GM08714 (cell line): ENCODE measurements around the gene DND1.

ENCODE experiments used
- H3K4me3 ChIP-seq: fragments of 200-500 bp; sonication (Bioruptor generic); 2 replicates; pipeline ENCODE4 v1.5.1; 2014; ENCODE audit warnings: mild to moderate bottlenecking, low read length, inconsistent platforms
- ZNF274 ChIP-seq: IDR thresholded peaks from 2 replicates; pipeline ENCODE4 v1.6.1; 2012; ENCODE audit warnings: mild to moderate bottlenecking, low read depth, low read length

DND1 gene

DNA sequence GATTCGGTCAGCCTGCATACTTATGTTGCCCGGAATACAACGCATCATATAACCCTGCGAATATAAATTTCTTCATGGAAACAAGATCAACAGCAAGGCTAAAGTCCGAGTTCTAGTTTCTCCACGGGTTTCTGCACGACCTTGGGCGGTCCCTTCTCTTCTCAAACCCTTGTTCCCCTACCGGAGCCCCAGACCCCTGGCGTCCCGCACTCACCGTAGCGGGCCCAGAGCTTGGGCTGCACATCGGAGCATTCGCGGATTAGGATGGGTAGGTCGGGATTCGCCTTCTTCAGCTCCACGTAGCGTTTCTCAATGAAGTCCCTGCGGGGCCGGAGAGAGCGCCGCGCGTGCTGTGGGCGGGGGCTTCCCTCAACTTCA is 26.3 kb downstream of the DND1 start:
- H3K4me3 ChIP-seq: peak overlapping the region; percentile 87
- TF ChIP-seq ZNF274: no peak

DNA sequence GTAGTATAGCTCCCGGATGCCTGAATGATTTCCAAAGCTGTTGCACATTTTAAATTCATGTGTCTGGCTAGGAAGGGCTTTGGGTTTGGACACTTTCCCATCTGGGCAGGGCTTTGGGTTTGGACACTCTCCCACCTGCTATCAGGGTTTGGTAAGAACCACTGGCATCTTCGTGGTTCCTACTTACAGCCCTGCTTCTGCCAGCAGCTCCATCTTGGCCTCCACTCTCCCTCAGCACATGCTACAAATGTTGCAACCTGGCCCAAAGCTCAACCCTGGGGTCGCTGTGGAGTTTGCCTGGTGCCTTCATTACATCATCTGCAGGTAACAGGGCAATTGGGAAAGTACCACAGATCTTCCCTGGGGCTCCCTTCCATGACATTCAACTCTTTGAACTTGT is 30.7 kb downstream of the DND1 start:
- TF ChIP-seq ZNF274: no peak
- H3K4me3 ChIP-seq: no peak overlapping the region

DNA sequence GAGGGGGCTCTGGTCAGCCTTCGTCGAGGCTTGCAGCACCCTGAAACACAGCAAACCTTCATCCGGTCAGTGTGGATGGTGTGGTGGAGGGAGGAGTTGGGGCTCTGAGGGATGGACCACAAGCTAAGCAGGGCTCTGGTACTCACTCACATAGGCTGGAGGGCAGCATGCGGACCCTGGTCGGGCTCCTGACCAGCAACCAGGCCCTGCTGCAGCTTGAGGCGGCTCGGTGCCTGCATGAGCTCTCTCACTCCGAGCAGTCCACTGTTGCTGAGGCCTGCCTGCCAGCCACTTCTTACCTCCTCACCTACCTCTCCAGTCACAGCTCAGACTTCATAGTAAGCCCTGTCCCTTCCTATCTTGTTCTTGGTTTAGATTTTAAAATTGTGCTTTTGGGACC is 31.7 kb downstream of the DND1 start:
- no peak overlapping the region for H3K4me3 ChIP-seq
- TF ChIP-seq ZNF274: no peak

DNA sequence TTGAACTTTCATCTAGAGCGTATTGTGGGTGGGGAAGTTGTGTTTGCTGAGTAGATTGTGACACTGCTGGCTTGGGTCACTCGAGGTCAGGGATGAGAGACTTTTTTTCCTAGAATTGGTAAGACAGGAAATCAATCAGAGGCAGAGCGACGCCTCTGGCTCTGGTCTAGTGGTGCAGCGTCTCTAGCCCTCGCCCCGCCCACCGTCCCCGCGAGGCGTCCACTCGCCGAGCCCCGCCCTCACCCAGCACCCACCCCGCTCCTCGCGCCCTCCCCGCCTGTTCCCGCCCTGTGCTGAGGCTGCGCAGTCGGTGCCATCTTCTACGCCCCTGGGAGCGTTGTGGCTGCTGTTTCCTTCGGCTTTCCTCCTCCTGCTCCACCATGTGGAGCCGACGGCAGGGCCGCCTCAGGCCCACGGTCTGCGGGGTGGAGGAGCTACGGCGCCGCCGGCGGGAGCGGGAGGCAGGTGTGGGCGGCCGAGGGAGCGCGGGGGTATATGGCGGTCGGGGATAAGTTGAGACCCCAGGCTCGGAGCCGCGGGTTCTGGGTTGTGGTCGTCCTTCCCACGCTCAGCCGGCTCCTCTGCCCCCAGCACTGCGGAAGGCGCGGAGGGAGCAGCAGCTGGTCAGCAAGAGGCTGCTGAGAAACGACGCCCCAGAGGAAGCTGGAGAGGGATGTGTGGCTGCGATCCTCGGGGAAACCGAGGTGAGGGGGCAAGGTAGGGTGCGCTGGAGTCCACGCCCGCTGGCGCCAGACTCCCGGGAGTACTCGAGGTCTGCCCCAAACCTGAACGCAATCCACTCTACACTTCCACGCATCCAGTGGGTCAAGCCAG is 34.0 kb downstream of the DND1 start, which contains the start of gene TMCO6:
Gene TMCO6, plus strand, starts transcription at position 304 of the 834 bp plus-strand sequence. Its CDS starts 77 bp downstream, at position 381.
- H3K4me3 ChIP-seq: peak within 1 kb of the TSS; percentile 73
- TF ChIP-seq ZNF274: no peak

DNA sequence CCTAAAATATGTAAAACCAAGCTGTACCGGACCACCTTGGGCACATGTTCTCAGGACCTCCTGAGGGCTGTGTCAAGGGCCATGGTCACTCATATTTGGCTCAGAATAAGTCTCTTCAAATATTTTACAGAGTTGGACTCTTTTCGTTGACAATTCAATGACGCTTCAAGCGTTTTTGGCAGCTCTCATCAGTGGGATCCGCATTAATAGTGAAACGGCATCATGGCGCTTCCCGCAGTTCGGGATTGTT is 34.6 kb downstream of the DND1 start:
- peak overlapping the region; percentile 53; the same call in 1 of the 2 replicates for H3K4me3 ChIP-seq

DNA sequence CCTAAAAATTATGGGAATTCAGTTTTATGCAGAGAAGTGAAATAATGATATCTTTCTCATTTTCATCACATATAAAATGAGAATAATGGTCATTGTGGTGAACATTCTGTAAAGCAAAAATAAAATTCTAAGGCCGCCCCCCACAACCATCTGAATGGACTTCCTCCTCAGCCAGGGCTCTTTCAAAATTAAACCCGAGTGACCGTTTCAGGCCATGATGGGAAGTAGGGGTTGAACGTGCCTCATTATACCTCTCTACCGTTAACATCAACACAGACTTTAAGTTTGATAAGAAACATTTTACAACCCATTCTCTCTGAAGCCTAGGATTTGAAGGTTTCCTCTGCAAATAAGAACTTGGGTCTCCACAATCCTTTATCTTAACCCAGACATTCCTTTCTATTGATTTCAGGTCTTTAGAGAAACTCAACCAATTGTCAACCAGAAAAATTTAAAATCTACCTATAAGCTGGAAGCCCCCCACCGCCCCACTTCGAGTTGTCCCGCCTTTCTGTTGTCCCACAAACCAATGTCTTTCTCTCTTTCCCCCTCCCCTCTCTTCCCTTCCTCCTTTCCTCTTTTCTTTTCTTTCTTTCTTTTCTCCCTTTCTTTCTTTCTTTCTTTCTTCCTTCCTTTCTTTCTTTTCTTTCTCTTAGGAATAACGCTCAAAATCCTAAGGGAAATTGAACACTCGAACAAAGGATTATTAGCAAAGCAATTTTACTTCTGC is 35.8 kb downstream of the DND1 start:
- no peak overlapping the region for H3K4me3 ChIP-seq
- TF ChIP-seq ZNF274: no peak

DNA sequence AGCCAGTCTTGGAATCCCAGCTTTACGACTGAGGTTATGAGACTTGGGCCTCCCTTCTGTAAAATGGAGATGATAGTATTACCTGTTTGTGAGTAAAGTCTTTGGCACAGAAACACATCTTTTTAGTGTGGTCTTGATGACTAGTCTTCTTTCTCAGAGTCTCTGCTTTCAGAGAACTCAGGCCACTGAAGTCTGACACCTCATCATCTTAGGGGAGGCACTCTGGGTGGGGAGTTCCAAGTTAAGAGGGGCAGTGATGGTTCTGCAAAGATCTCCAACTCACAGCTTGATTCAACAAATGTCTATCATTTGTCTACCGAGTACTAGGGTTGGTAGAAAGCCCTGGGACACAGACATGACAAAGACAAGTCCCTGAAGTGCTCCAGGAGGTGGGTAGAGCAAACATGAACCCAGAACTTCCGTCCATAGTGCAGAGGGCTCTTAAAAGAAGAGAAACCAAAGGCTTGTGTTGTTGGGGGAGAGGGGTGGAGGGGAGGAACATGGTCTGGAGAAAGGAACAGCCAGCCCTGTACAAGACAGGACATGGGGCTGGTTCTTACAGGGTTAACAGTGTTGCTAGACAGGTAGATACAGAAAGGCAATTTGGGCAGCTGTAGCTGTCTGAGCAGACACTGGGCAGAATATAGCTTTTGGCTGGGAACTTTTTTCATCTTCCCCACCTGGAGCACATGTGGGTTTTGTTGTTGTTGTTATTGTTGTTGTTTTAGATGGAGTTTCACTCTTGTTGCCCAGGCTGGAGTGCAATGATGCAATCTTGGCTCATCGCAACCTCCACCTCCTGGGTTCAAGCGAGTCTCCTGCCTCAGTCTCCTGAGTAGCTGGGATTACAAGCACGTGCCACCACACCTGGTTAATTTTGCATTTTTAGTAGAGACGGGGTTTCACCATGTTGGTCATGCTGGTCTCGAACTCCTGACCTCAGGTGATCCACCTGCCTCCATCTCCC is 37.8 kb downstream of the DND1 start:
- no peak for TF ChIP-seq ZNF274
- H3K4me3 ChIP-seq: no peak overlapping the region

DNA sequence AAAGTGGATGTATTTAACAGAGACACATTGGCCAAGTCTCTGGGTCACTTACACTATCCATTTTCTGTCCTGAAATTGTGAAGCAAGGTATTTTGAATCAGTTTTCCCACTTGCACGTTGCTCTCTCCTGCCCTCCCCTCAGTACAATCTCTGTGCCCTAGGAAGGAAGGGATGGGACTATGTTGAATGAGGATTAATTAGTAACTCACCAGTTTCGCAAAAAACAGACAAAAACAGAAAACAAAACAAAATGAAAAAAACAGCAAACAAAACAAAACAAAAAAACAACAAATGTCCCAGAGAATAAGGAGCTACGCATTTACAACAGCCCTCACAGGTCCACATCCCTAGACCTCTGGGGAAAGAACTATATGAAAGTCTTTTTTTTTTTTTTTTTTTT is 39.3 kb downstream of the DND1 start:
- no peak for TF ChIP-seq ZNF274

DNA sequence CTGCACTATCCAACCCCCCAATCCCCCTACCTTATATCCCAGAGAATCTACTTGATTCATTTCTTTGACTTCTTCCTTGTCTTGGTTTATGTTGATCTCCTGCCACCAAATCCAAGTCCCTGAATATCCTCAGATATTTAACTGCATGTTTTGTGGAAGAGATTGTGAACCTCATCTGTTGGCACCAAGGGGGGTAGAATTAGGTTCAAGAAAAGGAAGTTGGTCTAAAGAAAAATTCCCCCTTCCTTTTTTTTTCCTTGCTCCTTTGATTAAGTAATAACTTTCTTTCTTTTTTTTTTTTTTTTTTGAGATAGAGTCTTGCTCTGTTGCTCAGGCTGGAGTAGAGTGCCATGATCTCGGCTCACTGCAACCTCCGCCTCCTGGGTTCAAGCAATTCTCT is 39.9 kb downstream of the DND1 start:
- no peak for TF ChIP-seq ZNF274
- H3K4me3 ChIP-seq: no peak overlapping the region

More for the DNA sequence above, 39.3 kb downstream of the DND1 start:
- no peak overlapping the region for H3K4me3 ChIP-seq

DNA sequence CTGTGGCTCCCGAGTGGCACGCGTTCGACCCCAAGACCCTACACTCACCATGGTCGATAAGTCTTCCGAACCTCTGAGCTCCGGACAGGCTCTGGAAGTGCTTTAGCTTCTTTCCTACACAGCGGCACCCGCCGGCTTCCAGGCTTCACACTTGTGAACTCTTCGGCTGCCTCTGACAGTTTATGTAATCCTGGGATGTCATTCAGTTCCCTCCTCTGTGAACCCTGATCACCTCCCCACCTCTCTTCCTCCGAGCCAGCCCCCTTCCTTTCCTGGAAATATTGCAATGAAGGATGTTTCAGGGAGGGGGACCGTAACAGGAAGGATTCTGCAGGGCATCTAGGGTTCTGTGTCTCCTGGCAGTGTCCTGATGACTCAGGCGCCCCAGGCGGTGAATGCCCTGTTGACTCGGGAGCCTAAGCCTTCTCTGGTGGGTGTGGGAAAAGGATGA is 40.3 kb downstream of the DND1 start, which contains the start of gene CD14:
Gene CD14, minus strand, starts transcription at position 155 of the 451 bp plus-strand sequence. Its CDS starts 104 bp downstream, at position 51.
- peak within 1 kb of the TSS; percentile 27; the same call in 1 of the 2 replicates for H3K4me3 ChIP-seq
- no peak for TF ChIP-seq ZNF274

DNA sequence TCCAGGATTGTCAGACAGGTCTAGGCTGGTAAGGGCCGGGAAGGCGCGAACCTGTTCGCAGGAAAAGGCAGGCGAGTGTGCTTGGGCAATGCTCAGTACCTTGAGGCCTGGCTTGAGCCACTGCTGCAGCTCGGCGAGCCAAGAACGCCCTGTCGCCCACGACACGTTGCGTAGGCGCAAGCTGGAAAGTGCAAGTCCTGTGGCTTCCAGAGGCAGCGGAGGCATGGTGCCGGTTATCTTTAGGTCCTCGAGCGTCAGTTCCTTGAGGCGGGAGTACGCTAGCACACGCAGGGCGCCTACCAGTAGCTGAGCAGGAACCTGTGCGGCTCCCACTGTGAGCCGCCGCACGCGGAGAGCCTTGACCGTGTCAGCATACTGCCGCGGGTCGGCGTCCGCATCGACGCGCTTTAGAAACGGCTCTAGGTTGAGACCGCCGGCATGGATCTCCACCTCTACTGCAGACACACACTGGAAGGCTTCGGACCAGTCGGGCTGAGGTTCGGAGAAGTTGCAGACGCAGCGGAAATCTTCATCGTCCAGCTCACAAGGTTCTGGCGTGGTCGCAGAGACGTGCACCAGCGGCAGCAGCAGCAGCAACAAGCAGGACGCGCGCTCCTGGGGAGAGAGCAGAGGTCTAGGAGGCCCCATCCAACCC is 40.9 kb downstream of the DND1 start:
- H3K4me3 ChIP-seq: peak overlapping the region; percentile 27; the same call in 1 of the 2 replicates
- no peak for TF ChIP-seq ZNF274

DNA sequence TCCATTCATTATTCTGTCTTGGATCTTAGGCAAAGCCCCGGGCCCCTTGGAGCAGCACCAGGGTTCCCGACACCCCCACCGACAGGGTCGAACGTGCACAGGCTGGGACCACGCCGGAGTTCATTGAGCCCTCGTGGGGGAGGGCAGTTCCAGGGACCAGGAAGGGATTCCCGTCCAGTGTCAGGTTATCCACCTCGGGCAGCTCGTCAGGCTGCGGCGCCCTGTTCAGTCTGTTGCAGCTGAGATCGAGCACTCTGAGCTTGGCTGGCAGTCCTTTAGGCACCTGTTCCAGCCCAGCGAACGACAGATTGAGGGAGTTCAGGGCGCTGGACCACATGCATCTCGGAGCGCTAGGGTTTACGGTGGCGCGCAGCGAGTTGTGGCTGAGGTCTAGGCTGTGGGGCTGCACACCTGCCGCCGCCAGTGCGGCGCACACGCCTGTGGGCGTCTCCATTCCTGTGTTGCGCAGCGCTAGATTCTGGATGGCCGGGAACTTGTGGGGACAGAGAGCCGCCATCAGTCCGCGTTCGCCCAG is 41.5 kb downstream of the DND1 start:
- H3K4me3 ChIP-seq: peak overlapping the region; percentile 27; the same call in 1 of the 2 replicates
- TF ChIP-seq ZNF274: no peak

DNA sequence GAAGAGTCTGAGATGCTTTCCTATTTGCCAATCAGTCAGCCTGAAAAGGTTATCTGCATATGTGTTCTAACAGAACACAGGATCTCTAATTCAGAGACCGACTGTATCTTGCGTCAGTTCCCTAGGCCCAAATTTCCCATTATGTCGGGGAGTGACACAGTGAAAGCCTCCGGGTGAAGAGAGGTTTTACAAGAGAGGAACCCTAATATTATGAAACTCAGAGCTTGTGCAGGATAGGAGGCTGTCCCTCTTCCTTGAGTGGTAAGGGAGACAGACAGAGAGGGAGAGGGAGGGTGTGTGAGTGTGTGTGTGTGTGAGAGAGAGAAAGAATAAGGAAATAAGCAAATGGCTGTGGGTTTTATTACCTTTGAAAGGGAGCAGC is 42.3 kb downstream of the DND1 start:
- TF ChIP-seq ZNF274: no peak
- no peak overlapping the region for H3K4me3 ChIP-seq

DNA sequence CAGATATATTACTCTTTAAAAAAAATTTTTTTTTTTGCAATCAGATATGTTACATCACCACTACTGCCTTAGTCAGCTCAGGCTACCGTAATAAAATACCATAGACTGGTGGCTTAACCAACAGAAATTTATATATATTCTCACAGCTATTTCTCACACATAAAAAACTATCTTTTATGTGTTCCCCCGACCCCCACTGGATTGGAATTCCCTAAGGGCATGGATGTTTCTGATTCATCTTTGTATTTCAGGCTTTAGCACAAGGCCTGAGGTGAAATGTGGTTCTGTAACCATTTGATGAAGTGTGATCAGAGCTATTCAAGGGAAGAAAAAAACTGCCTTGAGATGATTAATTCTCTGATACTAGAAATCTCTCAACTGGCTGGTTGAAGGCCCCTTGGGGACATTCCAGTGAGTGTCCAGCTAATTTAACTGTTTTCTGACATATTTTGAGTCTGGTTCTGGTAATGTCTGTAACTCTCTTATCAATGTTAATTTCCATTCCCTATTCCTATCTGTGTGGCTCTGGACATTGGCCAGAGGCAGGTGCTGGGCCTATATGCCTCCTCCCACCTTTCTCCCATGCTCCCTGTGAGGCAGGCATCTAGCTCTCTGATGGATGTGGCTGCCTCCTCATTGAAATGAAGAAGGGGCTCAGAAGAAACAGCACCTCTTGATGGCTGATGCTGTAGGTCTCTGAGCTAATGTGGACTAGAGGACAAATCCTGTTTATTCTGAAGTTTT is 42.9 kb downstream of the DND1 start:
- H3K4me3 ChIP-seq: no peak overlapping the region

More for the DNA sequence above, 42.9 kb downstream of the DND1 start:
- TF ChIP-seq ZNF274: no peak
